NCI-H2107 (cell line): ENCODE results near the gene ADAP2.
"Not testable (repeated sequence)": the region's sequence is repeated elsewhere in the genome, so short reads cannot be mapped to it uniquely, and the experiment has no call there.

ENCODE experiments used
- DNase-seq: peaks from one replicate; lab custom pipeline; 2025; lab: John Stamatoyannopoulos, UW

The ADAP2 gene

DNA sequence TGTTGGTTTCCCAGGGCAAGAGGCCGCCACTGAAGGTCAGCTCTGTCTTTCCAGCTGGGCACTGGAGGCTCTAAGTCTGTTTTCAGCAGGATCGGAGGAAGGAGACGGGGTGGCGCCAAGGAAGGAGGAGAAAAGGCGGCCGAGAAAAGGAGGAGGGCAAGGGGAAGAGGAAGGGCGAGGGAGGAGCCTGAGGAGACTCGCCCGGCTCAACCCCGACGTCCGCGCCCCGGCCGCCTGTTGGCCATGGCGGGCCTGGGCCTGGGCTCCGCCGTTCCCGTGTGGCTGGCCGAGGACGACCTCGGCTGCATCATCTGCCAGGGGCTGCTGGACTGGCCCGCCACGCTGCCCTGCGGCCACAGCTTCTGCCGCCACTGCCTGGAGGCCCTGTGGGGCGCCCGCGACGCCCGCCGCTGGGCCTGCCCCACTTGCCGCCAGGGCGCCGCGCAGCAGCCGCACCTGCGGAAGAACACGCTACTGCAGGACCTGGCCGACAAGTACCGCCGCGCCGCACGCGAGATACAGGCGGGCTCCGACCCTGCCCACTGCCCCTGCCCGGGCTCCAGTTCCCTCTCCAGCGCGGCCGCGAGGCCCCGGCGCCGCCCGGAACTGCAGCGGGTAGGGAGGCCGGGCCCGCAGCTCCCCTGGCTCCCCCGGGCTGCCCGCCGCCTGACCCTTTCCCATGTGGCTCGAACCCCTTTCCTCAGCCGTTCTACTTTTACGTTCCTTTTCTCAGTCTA is 49.3 kb downstream of the ADAP2 start, which contains the start of gene RNF135:
Gene RNF135, plus strand, starts transcription at position 209 of the 737 bp plus-strand sequence. Its CDS starts 35 bp downstream, at position 244.
- DNase-seq: no peak

DNA sequence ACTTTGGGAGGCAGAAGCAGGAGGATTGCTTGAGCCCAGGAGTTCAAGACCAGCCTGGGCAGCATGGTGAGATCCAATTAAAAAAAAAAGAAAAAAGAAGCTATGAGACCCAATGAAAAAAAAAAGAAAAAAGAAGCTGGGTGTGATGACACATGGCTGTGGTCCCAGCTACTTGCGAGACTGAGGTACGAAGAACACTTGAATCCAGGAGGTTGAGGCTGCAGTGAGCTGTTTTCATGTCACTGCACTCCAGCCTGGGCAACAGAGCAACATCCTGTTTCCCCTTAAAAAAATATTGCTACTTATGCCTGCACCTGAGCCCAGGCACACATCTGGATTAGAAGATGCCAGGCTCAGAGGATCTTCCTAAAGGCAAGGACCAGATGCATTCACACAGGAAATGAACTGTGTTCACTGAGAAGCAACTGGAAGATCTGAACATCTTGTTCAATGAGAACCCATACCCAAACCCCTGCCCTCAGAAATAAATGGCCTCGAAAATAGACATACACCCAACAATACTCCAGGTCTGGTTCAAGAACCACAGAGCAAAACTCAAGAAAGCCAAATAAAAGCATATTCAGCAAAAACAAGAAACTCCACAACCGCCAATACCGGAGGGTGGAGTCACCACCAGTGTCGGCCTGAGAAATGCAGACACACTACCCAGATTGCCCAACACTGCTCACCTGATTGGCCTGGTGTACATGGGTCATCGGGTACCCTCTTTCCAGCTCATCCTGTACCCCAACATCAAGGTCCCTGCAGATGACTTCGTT is 53.5 kb downstream of the ADAP2 start:
- no peak for DNase-seq

DNA sequence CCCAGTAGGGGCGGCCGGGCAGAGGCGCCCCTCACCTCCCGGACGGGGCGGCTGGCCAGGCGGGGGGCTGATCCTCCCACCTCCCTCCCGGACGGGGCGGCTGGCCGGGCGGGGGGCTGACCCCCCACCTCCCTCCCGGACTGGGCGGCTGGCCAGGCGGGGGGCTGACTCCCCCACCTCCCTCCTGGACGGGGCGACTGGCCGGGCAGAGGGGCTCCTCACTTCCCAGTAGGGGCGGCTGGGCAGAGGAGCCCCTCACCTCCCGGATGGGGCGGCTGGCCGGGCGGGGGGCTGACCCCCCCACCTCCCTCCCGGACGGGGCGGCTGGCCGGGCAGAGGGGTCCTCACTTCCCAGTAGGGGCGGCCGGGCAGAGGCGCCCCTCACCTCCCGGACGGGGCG is 58.2 kb downstream of the ADAP2 start:
- DNase-seq: not testable (repeated sequence)

DNA sequence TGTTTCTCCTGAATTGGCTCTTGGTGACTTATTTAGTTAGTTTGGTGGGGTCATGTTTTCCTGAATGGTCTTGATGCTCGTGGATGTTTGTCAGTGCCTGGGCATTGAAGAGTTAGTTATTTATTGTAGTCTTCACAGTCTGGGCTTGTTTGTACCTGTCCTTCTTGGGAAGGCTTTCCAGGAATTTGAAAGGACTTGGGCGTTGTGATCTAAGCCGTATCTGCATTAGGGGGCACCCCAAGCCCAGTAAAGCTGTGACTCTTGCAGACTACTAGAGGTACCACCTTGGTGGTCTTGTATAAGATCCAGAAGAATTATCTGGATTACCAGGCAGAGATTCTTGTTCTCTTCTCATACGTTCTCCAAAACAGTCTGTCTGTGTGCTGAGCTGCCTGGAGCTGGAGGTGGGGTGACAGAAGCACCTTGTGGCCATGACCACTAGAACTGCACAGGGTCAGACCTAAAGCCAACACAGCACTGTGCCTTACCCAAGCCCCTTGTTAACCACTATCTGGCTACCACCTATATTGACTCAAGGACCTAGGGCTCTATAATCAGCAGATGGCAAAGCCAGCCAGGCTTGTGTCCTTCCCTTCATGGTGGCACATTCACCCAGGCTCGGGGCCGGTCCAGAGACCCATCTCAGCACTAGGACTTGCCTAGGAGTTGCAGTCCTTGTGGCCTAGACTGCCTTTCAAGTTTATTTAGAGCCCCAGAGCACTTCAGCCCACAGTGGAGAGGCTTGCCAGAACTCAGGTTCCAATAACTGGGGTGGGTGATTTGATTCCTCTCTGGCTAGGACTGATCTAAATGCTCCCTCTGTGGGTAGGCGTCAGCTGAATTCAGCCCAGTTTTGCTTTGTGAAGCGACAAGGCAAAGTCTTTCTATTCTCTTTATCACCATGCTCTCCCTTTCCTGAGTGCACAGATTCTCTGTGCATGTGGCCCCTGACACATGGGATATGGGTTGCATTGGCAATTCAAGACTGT is 60.1 kb downstream of the ADAP2 start:
- DNase-seq: no peak

DNA sequence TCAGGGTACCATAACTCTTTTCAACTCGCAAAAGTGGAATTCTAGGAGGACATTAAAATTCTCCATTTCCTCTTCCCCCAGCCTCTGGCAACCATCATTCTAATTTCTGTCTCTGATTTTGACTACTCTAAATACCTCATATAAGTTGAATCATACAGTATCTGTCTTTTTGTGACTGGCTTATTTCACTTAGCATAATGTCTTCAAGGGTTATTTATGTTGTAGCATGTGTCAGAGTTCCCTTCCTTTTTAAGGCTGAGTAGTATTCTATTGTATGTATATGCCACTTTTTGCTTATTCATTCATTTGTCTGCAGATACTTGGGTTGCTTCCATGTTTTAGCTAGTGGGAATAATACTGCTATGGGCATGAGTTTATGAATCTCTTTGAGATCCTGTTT is 61.1 kb downstream of the ADAP2 start:
- DNase-seq: no peak

DNA sequence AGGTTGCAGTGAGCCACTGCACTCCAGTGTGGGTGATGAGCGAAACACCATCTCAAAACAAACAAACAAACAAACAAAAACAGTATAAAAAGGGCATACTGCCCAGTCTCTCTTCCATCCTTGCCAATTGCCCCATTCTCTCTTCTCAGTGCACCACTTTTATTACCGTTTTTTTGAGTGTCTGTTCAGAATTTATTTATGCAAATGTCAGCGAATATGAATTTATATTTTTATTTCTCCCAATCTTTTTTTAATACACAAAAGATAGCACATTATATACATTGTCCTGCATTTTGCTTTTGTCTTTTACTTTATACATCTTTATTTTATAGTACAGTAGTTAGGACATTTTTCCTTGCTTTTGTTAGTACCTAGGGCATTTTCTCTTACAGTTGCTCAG is 68.7 kb downstream of the ADAP2 start:
- DNase-seq: no peak

DNA sequence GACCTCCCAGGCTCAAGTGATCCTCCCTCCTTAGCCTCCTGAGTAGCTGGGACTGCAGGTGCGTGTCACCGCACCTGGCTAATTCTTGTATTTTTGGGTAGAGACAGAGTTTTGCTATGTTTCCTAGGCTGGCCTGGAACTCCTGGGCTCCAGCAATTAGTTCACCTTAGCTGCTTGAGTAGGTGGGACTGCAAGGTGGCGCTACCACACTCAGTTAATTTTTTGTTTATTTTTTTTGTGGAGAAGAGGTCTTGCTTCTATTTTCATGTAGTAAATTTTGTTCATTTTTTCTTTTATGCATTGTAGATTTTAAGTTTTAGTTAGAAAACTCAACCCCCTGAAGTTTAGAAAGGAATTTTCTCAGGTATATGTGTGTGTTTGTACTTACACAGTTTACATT is 70.8 kb downstream of the ADAP2 start:
- no peak for DNase-seq

DNA sequence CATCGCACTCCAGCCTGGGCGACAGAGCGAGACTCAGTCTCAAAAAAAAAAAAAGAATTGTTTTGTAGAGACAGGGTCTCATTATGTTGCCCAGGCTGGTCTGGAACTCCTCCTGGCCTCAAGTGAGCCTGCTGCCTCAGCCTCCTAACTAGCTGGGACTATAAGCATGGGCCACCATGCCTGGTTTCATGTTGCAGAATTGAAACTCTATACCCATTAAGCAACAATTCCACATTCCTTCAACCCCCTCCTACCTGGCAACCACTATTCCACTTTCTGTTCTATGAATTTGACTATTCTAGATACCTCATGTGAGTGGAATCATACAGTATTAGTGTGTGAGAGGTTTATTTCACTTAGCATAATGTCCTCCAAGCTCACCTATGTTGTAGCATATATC is 73.6 kb downstream of the ADAP2 start:
- no peak for DNase-seq

DNA sequence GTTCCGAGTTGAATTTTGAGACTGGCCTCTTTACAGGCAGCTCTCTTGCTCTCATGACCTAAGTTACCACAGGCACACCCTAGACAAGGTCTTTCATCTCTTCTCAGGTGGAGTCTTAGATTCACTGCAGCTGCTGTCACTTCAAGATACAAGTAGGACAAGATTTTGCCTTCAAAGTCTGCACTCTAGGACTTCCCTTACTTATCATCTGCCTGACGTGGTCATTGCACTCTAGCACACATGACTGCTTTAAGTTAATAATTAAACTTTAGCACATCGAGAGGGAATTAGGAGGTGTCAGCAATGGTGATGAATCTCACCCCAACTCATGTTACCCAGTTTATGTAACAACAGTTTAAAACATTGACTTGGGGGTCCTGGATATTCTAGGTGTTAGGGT is 74.7 kb downstream of the ADAP2 start:
- DNase-seq: no peak

DNA sequence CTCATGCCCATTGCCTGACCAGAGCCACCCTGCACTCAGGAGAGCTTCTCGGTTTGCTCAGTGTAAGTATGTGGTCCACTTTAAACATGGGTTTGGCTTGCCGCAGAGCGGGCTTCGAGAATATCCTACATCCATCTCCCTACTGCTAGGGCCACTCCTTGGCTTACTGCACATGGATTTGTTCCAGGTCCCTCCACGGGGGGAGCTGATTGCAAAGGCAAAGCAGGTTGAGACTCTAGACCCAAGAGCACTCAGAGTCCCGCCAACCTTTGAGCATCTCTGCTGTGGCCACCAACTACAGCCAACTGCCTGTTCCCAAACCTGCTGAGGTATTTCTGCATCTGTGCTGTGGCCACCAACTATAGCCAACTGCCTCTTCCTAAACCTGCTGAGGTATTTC is 75.5 kb downstream of the ADAP2 start:
- no peak for DNase-seq

DNA sequence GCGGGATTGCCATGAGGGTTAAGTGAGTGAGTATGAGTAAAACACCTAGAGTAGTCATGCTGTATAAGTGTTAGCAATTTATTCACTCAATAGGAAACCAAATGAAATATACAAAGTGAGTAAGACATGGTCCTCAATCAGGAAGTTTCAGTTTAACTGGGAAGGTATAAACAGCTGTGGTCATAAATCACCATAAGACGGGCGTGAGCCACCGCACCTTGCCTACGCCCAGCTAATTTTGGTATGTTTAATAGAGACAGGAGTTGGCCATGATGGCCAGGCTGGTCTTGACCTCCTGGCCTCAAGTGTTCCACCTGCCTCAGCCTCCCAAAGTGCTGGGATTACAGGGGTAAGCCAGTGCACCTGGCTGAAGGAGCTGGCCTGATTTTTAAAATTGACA is 76.1 kb downstream of the ADAP2 start:
- DNase-seq: no peak

DNA sequence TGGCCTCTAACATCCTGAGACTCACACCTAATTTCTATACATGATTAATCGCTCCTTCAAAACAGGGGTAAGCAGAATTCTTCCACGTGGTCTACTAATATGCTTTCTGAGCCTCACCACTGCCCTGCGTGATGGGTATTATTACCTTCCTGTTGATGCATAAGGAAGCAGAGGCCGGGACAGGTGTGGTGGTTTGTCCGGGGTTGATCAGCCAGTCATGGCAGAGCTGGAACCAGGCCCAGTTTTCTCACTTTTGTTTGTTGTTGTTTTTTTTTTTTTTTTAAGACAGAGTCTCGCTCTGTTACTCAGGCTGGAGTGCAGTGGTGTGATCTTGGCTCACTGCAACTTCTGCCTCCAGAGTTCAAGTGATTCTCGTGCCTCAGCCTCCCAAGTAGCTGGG is 80.3 kb downstream of the ADAP2 start:
- DNase-seq: no peak

DNA sequence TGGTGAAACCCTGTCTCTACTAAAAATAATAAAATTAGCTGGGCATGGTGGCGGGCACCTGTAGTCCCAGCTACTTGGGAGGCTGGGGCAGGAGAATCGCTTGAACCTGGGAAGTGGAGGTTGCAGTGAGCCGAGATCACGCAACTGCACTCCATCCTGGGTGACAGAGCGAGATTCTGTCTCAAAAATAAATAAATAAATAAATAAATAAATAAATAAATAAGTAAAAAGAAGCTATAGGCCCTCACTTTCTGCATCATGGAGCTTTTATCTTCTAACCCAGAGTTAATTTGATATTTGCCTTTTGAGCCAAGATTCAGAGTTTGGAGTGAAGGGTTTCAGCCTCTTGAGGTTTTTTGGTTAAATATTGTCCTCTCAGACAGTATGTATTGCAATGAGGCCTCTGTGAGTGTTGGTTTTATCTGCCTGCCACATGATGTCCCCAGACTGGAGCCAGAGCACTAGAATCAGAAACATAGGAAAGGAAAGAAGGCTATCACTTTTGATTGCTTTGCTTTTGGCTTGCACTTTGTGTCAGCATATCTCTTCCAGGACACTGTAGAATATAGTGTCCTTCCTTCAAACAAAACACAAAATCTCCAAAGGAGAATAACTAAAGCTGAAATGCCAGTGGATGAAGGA is 81.6 kb downstream of the ADAP2 start:
- DNase-seq: no peak

DNA sequence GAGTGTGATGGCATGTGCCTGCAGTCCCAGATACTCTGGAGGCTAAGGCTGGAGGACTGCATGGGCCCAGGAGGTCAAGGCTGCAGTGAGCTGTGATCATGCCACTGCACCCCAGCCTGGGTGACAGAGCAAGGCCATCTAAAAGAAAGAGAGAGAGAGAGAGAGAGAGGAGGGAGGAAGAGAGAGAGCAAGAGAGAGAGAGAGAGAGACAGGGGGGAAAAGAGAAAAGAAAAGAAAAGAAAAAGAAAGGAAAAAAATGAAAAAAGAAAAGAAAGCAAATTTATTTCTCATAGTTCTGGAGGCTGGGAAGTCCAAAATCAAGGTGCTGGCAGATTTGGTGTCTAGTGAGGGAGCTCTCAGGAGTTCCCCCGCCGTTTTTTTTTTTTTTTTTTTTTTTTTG is 82.4 kb downstream of the ADAP2 start:
- DNase-seq: no peak

DNA sequence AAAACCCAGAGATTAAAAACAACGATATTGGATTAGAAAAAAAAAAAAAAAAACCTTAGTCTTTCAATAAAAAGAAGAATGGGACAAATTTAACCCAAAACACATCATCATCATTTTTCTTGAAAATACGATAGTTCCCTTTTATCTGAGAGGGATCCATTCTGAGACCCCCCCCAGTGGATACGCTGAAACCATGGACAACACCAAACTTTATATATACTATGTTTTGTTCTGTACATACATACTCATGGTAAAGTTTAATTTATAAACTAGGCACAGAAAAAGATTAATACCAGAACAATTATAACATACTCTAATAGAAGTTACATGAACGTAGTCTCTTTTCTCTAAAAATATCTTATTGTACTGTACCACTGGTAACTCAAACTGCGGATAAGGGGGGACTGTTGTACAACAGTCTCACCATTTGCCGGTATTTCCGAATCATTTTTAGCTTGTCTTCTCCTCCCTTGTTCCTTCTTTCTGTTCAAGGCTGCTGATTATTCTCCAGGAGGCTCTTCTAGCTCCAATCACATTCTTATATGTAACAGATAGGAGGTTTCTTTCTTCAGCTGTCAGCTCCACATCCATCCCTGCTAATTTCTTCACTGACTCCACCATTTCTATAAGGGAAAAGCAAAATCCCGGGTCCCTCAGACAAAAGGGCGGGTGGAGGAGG is 86.1 kb downstream of the ADAP2 start:
- no peak for DNase-seq

DNA sequence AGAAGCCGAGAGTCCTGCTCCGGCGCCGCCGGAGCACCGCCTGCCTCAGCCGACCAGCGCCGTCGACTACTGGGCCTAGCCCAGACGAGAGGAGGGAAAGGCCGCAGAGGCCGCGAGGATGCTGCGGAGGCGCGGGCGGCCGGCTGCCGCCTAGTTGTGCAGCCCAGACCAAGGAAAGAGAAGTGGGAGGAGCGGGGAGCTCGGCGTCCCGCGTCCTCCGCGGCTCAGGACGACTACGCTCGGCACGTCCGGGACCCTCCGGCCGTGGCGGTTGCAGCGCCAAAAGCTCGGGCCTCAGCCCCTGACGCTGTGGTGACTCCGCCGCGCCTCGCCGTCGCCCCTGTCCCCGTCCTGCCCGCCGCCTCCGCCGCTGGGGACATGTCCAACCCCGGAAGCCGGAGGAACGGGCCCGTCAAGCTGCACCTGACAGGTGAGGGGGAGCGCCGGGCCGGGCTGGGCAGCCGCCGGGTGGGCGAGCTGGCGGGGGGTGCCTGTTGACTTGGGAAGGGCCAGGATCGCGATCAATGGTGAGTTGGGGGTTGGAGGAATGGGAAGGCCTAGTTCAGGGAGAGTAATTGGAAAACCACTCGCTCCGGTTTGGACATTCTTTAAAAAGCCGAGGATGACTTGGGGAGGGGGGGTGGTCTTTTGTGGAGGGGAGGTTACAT is 86.8 kb downstream of the ADAP2 start:
- DNase-seq: no peak
